Measurements from ENCODE around the gene VAT1. TPM values are rescaled to one million over a fixed set of nuclear protein-coding genes. Genes with fewer than 3 reads are reported as not detected.

Gene VAT1
- total RNA-seq, 2 donors from 2014 or later: 89.1 to 255 TPM

DNA sequence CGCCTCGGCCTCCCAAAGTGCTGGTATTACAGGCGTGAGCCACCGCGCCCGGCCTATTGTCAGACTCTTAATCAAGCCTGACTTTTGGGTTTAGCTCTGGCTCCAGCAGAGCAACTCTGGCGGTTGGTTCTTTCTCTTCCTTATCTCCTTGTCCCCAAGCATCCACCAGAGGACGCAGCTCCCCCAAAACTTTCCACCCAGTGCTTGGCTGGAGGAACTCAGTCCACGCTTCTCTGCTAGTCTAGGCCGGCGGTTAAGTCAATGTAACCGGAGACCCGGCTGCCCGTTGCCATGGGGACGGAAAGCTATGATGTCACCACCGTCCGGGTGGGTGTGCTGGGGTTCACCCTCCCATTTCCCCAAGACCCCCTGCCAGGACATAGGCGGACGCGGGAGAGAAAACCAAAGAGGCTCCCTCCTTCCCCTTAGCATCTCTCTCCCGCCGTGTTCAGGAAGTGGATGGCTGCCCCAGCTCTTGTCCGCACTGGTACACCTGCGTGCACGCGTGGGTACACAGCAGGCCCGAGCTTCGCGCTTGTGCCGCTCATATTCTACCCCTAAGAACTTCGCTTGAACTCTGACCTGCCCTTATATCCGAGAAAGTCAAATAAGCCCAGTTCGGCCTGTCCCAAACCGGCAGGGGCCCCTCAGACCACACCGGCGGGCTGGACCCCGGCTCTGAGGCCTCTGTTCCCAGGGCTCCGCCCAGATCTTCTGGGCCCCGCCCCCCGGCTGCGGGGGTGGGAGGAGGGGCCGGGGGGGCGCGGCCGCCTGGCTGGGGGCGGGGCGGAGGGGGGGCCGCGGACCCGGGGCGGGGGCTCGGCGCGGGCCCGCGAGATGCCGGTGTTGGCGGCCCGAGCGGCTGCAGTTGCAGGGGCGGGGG lies 2.5 kb upstream of the VAT1 start, which contains the start of gene RND2:
RND2 (plus strand) TSS at position 825 of the 883 bp plus-strand sequence. CDS start 117 bp downstream, outside the sequence.
- Histone ChIP-seq H3K27ac (peak within 1 kb of the TSS; percentile 68 to 86), H3K4me1 (replicated peaks) (peaks cover 5% of the 10 kb centered on the region), H3K36me3 (no peaks in the 10 kb centered on the region), H3K9me3 (no peaks in the 10 kb centered on the region), H3K27me3 (replicated peaks; ENCODE audit: insufficient read depth) (no peaks in the 10 kb centered on the region), H3K4me3 (peak within 1 kb of the TSS; percentile 35 to 39)
- intact Hi-C loops (cut with DNase I): loop anchor here (5.0 kb wide), 1 partner anchor 103 kb away; the partner anchor contains the start of gene BRCA1
- TF ChIP-seq, protein P1, sequence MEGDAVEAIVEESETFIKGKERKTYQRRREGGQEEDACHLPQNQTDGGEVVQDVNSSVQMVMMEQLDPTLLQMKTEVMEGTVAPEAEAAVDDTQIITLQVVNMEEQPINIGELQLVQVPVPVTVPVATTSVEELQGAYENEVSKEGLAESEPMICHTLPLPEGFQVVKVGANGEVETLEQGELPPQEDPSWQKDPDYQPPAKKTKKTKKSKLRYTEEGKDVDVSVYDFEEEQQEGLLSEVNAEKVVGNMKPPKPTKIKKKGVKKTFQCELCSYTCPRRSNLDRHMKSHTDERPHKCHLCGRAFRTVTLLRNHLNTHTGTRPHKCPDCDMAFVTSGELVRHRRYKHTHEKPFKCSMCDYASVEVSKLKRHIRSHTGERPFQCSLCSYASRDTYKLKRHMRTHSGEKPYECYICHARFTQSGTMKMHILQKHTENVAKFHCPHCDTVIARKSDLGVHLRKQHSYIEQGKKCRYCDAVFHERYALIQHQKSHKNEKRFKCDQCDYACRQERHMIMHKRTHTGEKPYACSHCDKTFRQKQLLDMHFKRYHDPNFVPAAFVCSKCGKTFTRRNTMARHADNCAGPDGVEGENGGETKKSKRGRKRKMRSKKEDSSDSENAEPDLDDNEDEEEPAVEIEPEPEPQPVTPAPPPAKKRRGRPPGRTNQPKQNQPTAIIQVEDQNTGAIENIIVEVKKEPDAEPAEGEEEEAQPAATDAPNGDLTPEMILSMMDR (IDR thresholded peaks at IDR 0.05): peak; percentile 58 to 95 (median 72)
- TF ChIP-seq POLR2AphosphoS5 (IDR thresholded peaks at IDR 0.05): peak; percentile 79
- TF ChIP-seq POLR2A (IDR thresholded peaks at IDR 0.05): peak; percentile 59
- WGBS: under 1% methylated on average over 38 of the region's 61 CpGs
- DNase-seq (ENCODE audit: low spot score): peak; percentile 87

DNA sequence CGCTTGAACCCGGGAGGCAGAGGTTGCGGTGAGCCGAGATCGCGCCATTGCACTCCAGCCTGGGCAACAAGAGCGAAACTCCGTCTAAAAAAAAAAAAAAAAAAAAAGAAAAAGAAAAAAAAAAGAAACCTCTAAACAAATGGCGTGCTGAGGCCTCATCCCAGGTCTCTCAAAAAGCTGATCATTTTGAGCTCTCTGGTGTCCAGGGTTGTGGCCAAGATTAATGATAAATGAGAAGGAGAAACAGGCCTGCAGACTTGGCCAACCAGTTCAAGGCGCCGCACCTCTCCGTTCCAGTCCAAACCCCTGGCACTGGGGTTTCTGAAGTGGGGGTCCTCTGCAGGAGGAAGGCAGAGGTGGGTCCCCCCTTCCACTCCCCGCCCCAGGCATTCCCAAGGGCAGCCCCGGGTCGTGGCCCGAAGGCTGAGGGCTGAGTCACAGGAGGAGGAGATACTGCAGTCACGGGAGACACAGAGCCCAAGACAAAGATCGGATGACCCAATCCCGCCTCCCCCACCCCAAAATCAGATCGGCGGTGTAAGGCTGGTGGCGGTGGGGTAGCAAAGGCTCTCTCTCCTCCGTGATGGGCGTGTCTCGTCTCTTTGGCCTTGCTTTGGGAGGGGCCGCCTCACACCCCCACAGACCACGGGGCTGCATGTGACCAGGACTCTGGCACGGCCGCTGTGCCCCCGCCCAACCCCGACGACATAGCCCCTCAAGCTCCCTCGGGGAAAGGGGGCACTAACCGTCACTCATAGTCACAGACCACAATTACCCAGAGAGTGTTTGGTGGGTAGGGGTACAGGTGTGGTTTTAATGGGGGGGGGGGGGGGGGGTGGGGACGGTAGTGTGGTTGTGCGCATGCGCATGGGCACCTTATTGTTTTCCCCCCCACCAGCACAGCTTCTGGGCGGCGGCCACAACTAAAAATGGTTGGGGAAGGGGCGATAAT lies 1.1 kb downstream of the VAT1 start:
- Histone ChIP-seq H3K27me3 (replicated peaks; ENCODE audit: insufficient read depth) (no peaks in the 10 kb centered on the region), H3K9me3 (no peaks in the 10 kb centered on the region), H3K4me1 (replicated peaks) (peaks cover 5% of the 10 kb centered on the region), H3K4me3 (peak overlapping the region; percentile 75 to 91), H3K27ac (peak overlapping the region; percentile 80 to 85), H3K36me3 (no peaks in the 10 kb centered on the region)
- TF ChIP-seq, protein P1 (IDR thresholded peaks at IDR 0.05): no peak
- TF ChIP-seq POLR2AphosphoS5 (IDR thresholded peaks at IDR 0.05): peak; percentile 17
- TF ChIP-seq POLR2A (IDR thresholded peaks at IDR 0.05): peak; percentile 38
- 23% methylated on average over 40 of the region's 40 CpGs for WGBS
- DNase-seq (ENCODE audit: low spot score): peak; percentile 46
- intact Hi-C loops (cut with DNase I): loop anchor here (5.0 kb wide), 1 partner anchor 106 kb away; the partner anchor contains the start of gene BRCA1

DNA sequence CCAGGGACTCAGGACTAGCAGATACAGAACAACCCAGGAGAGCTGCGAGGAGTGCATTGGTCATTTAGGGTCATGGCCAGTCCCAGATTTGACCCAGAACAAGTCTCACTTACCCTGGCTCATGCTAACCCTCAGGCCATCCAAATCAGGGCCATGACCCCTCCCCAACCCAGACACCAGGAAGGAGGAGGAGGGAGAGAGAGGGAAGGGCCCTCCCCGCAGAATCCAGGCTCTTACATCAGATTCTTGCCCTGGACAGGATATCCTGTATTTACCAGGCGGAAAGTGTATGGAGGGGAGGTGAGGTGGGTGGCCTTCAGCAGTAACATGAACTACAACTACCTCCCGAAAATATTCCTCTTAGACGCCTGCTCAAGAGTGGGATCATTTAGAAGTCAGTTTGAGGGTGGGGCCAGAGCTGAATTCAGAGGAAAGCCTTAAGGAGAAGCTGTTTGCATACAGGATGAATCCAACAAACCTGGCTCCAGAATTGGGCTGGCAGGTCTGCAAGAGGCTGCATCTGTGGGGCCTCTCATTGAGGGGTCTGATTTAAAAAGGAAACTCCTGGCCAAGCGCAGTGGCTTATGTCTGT lies 2.1 kb downstream of the VAT1 start:
- 66% methylated on average over 6 of the region's 6 CpGs for WGBS
- H3K4me3 ChIP-seq: no peak overlapping the region
- peaks cover 5% of the 10 kb centered on the region for H3K4me1 ChIP-seq (replicated peaks)
- TF ChIP-seq POLR2A (IDR thresholded peaks at IDR 0.05) (no peak), POLR2AphosphoS5 (IDR thresholded peaks at IDR 0.05) (no peak)
- TF ChIP-seq, protein P1 (IDR thresholded peaks at IDR 0.05): no peak
- intact Hi-C loops (cut with DNase I): loop anchor here (5.0 kb wide), 1 partner anchor 107 kb away; the partner anchor contains the start of gene BRCA1
- DNase-seq (ENCODE audit: low spot score): no peak
- no peaks in the 10 kb centered on the region for H3K27me3 ChIP-seq (replicated peaks; ENCODE audit: insufficient read depth)
- H3K36me3 ChIP-seq: no peaks in the 10 kb centered on the region
- no peaks in the 10 kb centered on the region for H3K9me3 ChIP-seq
- peak overlapping the region; percentile 2 to 26 for H3K27ac ChIP-seq

DNA sequence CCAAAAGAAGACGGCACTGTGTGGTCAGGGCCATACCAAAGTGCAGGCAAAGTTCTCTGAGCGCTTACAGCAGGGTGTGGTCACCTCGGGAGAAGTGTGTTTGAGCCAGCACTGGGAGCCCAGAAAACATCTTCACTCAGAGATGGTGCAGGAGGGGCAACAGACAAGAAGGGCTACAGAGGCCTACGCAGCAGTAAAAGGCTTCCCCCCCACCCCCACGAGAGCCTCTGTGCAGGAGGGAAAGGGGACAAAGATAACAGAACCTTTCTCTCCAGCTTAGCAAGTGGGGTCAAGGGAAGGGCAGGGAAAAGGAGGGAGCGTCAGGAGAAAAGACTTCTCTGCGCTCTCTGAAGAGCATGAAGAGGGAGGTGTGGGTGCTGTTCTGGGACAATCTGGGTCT lies 2.8 kb downstream of the VAT1 start:
- no peaks in the 10 kb centered on the region for H3K27me3 ChIP-seq (replicated peaks; ENCODE audit: insufficient read depth)
- H3K36me3 ChIP-seq: no peaks in the 10 kb centered on the region
- H3K4me3 ChIP-seq: no peak overlapping the region
- peaks cover 5% of the 10 kb centered on the region for H3K4me1 ChIP-seq (replicated peaks)
- DNase-seq (ENCODE audit: low spot score): no peak
- no peaks in the 10 kb centered on the region for H3K9me3 ChIP-seq
- WGBS: 57% methylated on average over 7 of the region's 7 CpGs
- intact Hi-C loops (cut with DNase I): no loop called here
- H3K27ac ChIP-seq: peak overlapping the region; percentile 2 to 26
- TF ChIP-seq, protein P1 (IDR thresholded peaks at IDR 0.05): no peak
- no peak for TF ChIP-seq POLR2A (IDR thresholded peaks at IDR 0.05)
- TF ChIP-seq POLR2AphosphoS5 (IDR thresholded peaks at IDR 0.05): no peak

All from prostate gland (tissue), 2 donors.